K562 (cell line): Measurements from ENCODE around the gene MED15. TPM values are rescaled to one million over a fixed set of nuclear protein-coding genes. Genes with fewer than 3 reads are reported as not detected.

ENCODE experiments used
- BHLHE40 ChIP-seq: IDR thresholded peaks from 2 replicates; pipeline ENCODE4 v1.6.1; 2011; ENCODE audit warnings: low read length, improper control_type of control experiment
- MEF2D ChIP-seq: conservative IDR thresholded peaks from 2 replicates; pipeline ENCODE4 v1.6.1; 2016; ENCODE audit warnings: low read depth, missing genetic modification characterization, missing compliant biosample characterization
- RERE ChIP-seq: sonication (generic); formaldehyde crosslinking; IDR thresholded peaks from 2 replicates; pipeline ENCODE4 v1.8.0; 2023; ENCODE audit warnings: missing genetic modification reagents, mild to moderate bottlenecking, borderline replicate concordance
- TFE3 ChIP-seq: fragments of 450-650 bp; formaldehyde crosslinking; IDR thresholded peaks from 2 replicates; pipeline ENCODE4 v1.4.0; 2020; ENCODE audit warnings: mild to moderate bottlenecking, mixed read lengths
- ZNF785 ChIP-seq: fragments of 250-450 bp; sonication (Bioruptor Pico); IDR thresholded peaks from 2 replicates; pipeline ENCODE4 v1.4.0; 2020; ENCODE audit warnings: mild to moderate bottlenecking
- polyA plus RNA-seq, 8 experiments: library from polyadenylated mRNA; depleted of rRNA in 4 of 8; stranded (reverse) in 5 of 8; unstranded in 3 of 8; fragments of >200 nt; fragmentation: Nextera tagmentation in 2 of 8; fragmentation: Illumina TruSeq in 1 of 8; extraction: Ambion mirVana in 2 of 8; extraction: Trizol in 1 of 8; gene quantifications; 2 replicates each; pipeline versions ENCODE4 v1.2.1 to v1.2.3, GENCODE V29; 2011 to 2014; ENCODE audit warnings: inconsistent platforms in 1 of 8, missing spikeins in 1 of 8
- total RNA-seq, 7 experiments: library from RNA; depleted of rRNA in 6 of 7; stranded (reverse); fragments of >200 nt in 6 of 7; fragmentation: Illumina TruSeq in 2 of 7; extraction: Trizol in 2 of 7; gene quantifications; 2 replicates each; pipeline versions ENCODE4 v1.2.1 to v1.2.3, GENCODE V29; 2011 to 2021; ENCODE audit warnings: low replicate concordance in 1 of 7

MED15 gene
- total and polyA plus RNA-seq, 9 of the 15 experiments (the other 6 are each of a cell fraction or from before 2014, with no cell fraction given) = 4.0 to 271 (median 60.1) TPM

- TF ChIP-seq TFE3 (CRISPR knock-in tag) (no peak), ZNF785 (CRISPR knock-in tag) (0 out of 2 replicates have a peak, but pooled peaks have one; percentile 3), MEF2D (tag) (0 out of 2 replicates have a peak, but pooled peaks have one; percentile 28), BHLHE40 (0 out of 2 replicates have a peak, but pooled peaks have one; percentile 46), RERE (0 out of 2 replicates have a peak, but pooled peaks have one; percentile 54)
Measured at GRCh38 chr22:20627432-20627831, 120.0 kb downstream of the MED15 start (continued).
